Suprapubic skin (tissue), 4 donors: ENCODE results near the gene RPN2.

ENCODE experiments used
- CTCF ChIP-seq, 2 donors: fragments of 200-600 bp in 1 of 2; fragments of 450-650 bp in 1 of 2; sonication (generic) in 1 of 2; IDR thresholded peaks; one replicate each; pipeline ENCODE4 v1.5.1; 2016 to 2019; ENCODE audit warnings: antibody characterized with exemption in 2 of 2, mild to moderate bottlenecking in 1 of 2, moderate library complexity in 1 of 2
- POLR2A ChIP-seq, 2 donors: fragments of 450-650 bp; IDR thresholded peaks; one replicate each; pipeline ENCODE4 v1.6.1; 2017; ENCODE audit warnings: antibody characterized with exemption in 2 of 2, mild to moderate bottlenecking in 2 of 2, moderate library complexity in 2 of 2
- POLR2AphosphoS5 ChIP-seq, 3 donors: sonication (generic); formaldehyde crosslinking; IDR thresholded peaks; one replicate each; pipeline ENCODE4 v1.6.1; 2017; ENCODE audit warnings: antibody characterized with exemption in 3 of 3

GRCh38 chr20:37257530-37257929 is 78.4 kb downstream of the RPN2 start:
- TF ChIP-seq CTCF (IDR thresholded peaks at IDR 0.05) (no peak), POLR2AphosphoS5 (IDR thresholded peaks at IDR 0.05) (no peak), POLR2A (IDR thresholded peaks at IDR 0.05) (no peak)
